Stomach (tissue), 9 donors: ENCODE measurements around the gene GLDC. TPM values are rescaled to one million over a fixed set of nuclear protein-coding genes. Genes with fewer than 3 reads are reported as not detected.
"Not testable (repeated sequence)": the region's sequence is repeated elsewhere in the genome, so short reads cannot be mapped to it uniquely, and the experiment has no call there.

Experiments
- DNase-seq, 2 donors: peaks; one replicate each; pipeline versions ENCODE4 v3.0.0 to v3.0.0-alpha.2; 2013 to 2019
- H3K27ac ChIP-seq, 5 donors: fragments of 200-600 bp in 4 of 5; sonication (generic) in 4 of 5; one replicate each; pipeline ENCODE4 v1.5.1; 2013 to 2019; ENCODE audit warnings: mild to moderate bottlenecking in 1 of 5, moderate library complexity in 1 of 5
- H3K27me3 ChIP-seq, 3 donors: fragments of 200-600 bp; sonication (generic); one replicate each; pipeline ENCODE4 v1.5.1; 2017 to 2019; ENCODE audit warnings: mixed run types in 1 of 3
- H3K36me3 ChIP-seq, 4 donors: fragments of 200-600 bp; sonication (generic); 1 replicate in 3 of 4; 2 replicates in 1 of 4; pipeline ENCODE4 v1.5.1; 2016 to 2019
- H3K4me1 ChIP-seq, 4 donors: fragments of 200-600 bp; sonication (generic); one replicate each; pipeline ENCODE4 v1.5.1; 2016 to 2019
- H3K4me3 ChIP-seq, 4 donors: fragments of 200-600 bp; sonication (generic) in 3 of 4; one replicate each; pipeline ENCODE4 v1.5.1; 2016 to 2019; ENCODE audit warnings: mild to moderate bottlenecking in 1 of 4
- H3K9me3 ChIP-seq, 4 donors: fragments of 200-600 bp; sonication (generic); one replicate each; pipeline ENCODE4 v1.5.1; 2016 to 2019
- CTCF ChIP-seq, 7 experiments: fragments of 450-650 bp in 4 of 7; fragments of 200-600 bp in 3 of 7; sonication (generic) in 3 of 7; IDR thresholded peaks; one replicate each; pipeline ENCODE4 v1.5.1; 2016 to 2019; ENCODE audit warnings: antibody characterized with exemption in 7 of 7, control low read depth in 2 of 7, mild to moderate bottlenecking in 1 of 7
- EP300 ChIP-seq: sonication (generic); formaldehyde crosslinking; IDR thresholded peaks from one replicate; pipeline ENCODE4 v1.6.1; 2017; ENCODE audit warnings: antibody characterized with exemption
- POLR2A ChIP-seq, 4 donors: fragments of 450-650 bp; IDR thresholded peaks; one replicate each; pipeline ENCODE4 v1.6.1; 2016; ENCODE audit warnings: antibody characterized with exemption in 4 of 4, control low read depth in 2 of 4, mild to moderate bottlenecking in 1 of 4, moderate library complexity in 1 of 4
- POLR2AphosphoS5 ChIP-seq, 3 donors: sonication (generic); formaldehyde crosslinking; IDR thresholded peaks; one replicate each; pipeline ENCODE4 v1.6.1; 2016; ENCODE audit warnings: antibody characterized with exemption in 3 of 3
- WGBS, 5 donors: extraction: QIAGEN DNeasy Blood & Tissue Kit in 3 of 5; methylation state at CpG; one replicate each; pipeline versions ENCODE4 v1.1.5 to v1.1.7; 2013 to 2018; 5-methylcytosine and 5-hydroxymethylcytosine counted together
- intact Hi-C: fragments of 100-400 bp; cut with DNase I; formaldehyde crosslinking; loops from one replicate; pipeline ENCODE4 v1.15.1; 2023; ENCODE audit warnings: low total_unique reads
- polyA plus RNA-seq, 3 donors: library from polyadenylated mRNA; stranded (reverse); fragments of 200-250 nt; gene quantifications; one replicate each; pipeline ENCODE4 v1.2.3, GENCODE V29; 2013
- total RNA-seq, 5 donors: library from RNA; depleted of rRNA; stranded (reverse); fragments of >200 nt; gene quantifications; one replicate each; pipeline versions ENCODE4 v1.1.0 to v1.2.3, GENCODE V29; 2014 to 2016
- donor health status: healthy with polysubstance abuse.
- donor health status: Bipolar disorder and iron deficiency.
- donor health status: healthy.

Gene GLDC
- total and polyA plus RNA-seq, 8 donors, result 0.31 to 3.7 (median 1.3) TPM; not detected in 4

GRCh38 chr9:6632516-6633183, 12.9 kb downstream of the GLDC start:
- no peaks in the 10 kb centered on the region for H3K9me3 ChIP-seq
- TF ChIP-seq POLR2AphosphoS5 (IDR thresholded peaks at IDR 0.05), result no peak
- no peaks in the 10 kb centered on the region for H3K4me1 ChIP-seq
- DNase-seq, result peak in 1 of 2 donors; percentile 50
- 57 to 71% (median 65%) methylated on average over 19 of the region's 19 CpGs for WGBS, 5 donors
- H3K27ac ChIP-seq, result no peak overlapping the region
- H3K27me3 ChIP-seq, result peaks cover 0 to 6% (median 0%) of the 10 kb centered on the region in 3 donors
- H3K4me3 ChIP-seq, result no peak overlapping the region
- intact Hi-C loops, result no loop called here
- no peaks in the 10 kb centered on the region for H3K36me3 ChIP-seq

- intact Hi-C loops, result no loop called here
- WGBS, 5 donors, result 76 to 92% (median 84%) methylated on average over 4 of the region's 4 CpGs
- no peak overlapping the region for H3K27ac ChIP-seq
- H3K4me1 ChIP-seq, result no peaks in the 10 kb centered on the region
- no peaks in the 10 kb centered on the region for H3K9me3 ChIP-seq
- no peak overlapping the region for H3K4me3 ChIP-seq
- peaks cover 0 to 1% (median 0%) of the 10 kb centered on the region in 3 donors for H3K27me3 ChIP-seq
- H3K36me3 ChIP-seq, result no peaks in the 10 kb centered on the region
- TF ChIP-seq POLR2AphosphoS5 (IDR thresholded peaks at IDR 0.05) (no peak), CTCF (IDR thresholded peaks at IDR 0.05) (no peak), POLR2A (IDR thresholded peaks at IDR 0.05) (no peak), EP300 (no peak)
- no peak for DNase-seq
Measured at GRCh38 chr9:6631207-6631512, 14.4 kb downstream of the GLDC start.

GRCh38 chr9:6630502-6631206, 14.9 kb downstream of the GLDC start:
- WGBS, 5 donors, result 86 to 94% (median 92%) methylated on average over 11 of the region's 11 CpGs
- Histone ChIP-seq H3K36me3 (no peaks in the 10 kb centered on the region), H3K4me1 (no peaks in the 10 kb centered on the region), H3K27ac (no peak overlapping the region), H3K4me3 (no peak overlapping the region), H3K9me3 (no peaks in the 10 kb centered on the region), H3K27me3 (no peaks in the 10 kb centered on the region)
- DNase-seq, result peak in 1 of 2 donors; percentile 4
- TF ChIP-seq CTCF (IDR thresholded peaks at IDR 0.05) (no peak), EP300 (no peak), POLR2A (IDR thresholded peaks at IDR 0.05) (no peak), POLR2AphosphoS5 (IDR thresholded peaks at IDR 0.05) (no peak)
- intact Hi-C loops, result no loop called here

- TF ChIP-seq CTCF (IDR thresholded peaks at IDR 0.05) (no peak), POLR2A (IDR thresholded peaks at IDR 0.05) (no peak), EP300 (no peak), POLR2AphosphoS5 (IDR thresholded peaks at IDR 0.05) (no peak)
- no peak overlapping the region for H3K4me3 ChIP-seq
- intact Hi-C loops, result no loop called here
- H3K9me3 ChIP-seq, result no peaks in the 10 kb centered on the region
- H3K4me1 ChIP-seq, result no peaks in the 10 kb centered on the region
- 66 to 86% (median 82%) methylated on average over 2 of the region's 2 CpGs for WGBS, 5 donors
- H3K27ac ChIP-seq, result no peak overlapping the region
- no peaks in the 10 kb centered on the region for H3K27me3 ChIP-seq
- H3K36me3 ChIP-seq, result no peaks in the 10 kb centered on the region
- no peak for DNase-seq
Measured at GRCh38 chr9:6628704-6629103, 16.8 kb downstream of the GLDC start.

- DNase-seq, result no peak
- no peaks in the 10 kb centered on the region for H3K27me3 ChIP-seq
- 42 to 96% (median 67%) methylated on average over 2 of the region's 2 CpGs for WGBS, 5 donors
- TF ChIP-seq POLR2AphosphoS5 (IDR thresholded peaks at IDR 0.05) (no peak), CTCF (IDR thresholded peaks at IDR 0.05) (no peak), POLR2A (IDR thresholded peaks at IDR 0.05) (no peak), EP300 (no peak)
- H3K27ac ChIP-seq, result no peak overlapping the region
- no peaks in the 10 kb centered on the region for H3K4me1 ChIP-seq
- H3K36me3 ChIP-seq, result no peaks in the 10 kb centered on the region
- intact Hi-C loops, result no loop called here
- no peaks in the 10 kb centered on the region for H3K9me3 ChIP-seq
- no peak overlapping the region for H3K4me3 ChIP-seq
Measured at GRCh38 chr9:6625363-6625762, 20.2 kb downstream of the GLDC start.

- H3K4me1 ChIP-seq, H3K36me3 ChIP-seq, H3K27me3 ChIP-seq, DNase-seq, H3K9me3 ChIP-seq, H3K4me3 ChIP-seq, intact Hi-C loops, H3K27ac ChIP-seq: not testable (repeated sequence)
- WGBS, 5 donors, result 85 to 98% (median 96%) methylated on average over 7 to 29 of the region's 29 CpGs; no CpG with 5 or more reads in 1 of the 5 donors
Measured at GRCh38 chr9:6622784-6623183, 22.7 kb downstream of the GLDC start.
